HL-60 (cell line): Measurements from ENCODE around the gene RASAL3.

Source experiments
- DNase-seq, 2 experiments: peaks; one replicate each; pipeline ENCODE4 v3.0.0-alpha.2; 2010 to 2020; ENCODE audit warnings: low read depth in 1 of 2, low spot score in 1 of 2
- H3K27ac ChIP-seq: fragments of 250-450 bp; sonication (Bioruptor Pico); replicated peaks from 2 replicates; pipeline ENCODE4 v1.5.1; 2020; ENCODE audit warnings: mild to moderate bottlenecking, moderate library complexity
- H3K27me3 ChIP-seq: fragments of 250-450 bp; sonication (Bioruptor Pico); 2 replicates; pipeline ENCODE4 v1.5.1; 2021; ENCODE audit warnings: mild to moderate bottlenecking, moderate library complexity; ENCODE audit not compliant: insufficient read depth, poor library complexity, severe bottlenecking
- H3K4me3 ChIP-seq: replicated peaks from 2 replicates; pipeline ENCODE4 v1.5.1; 2011; ENCODE audit warnings: mild to moderate bottlenecking, control low read depth, low read length; ENCODE audit not compliant: insufficient read depth
- CTCF ChIP-seq: IDR thresholded peaks from one replicate; pipeline ENCODE4 v1.5.1; 2011; ENCODE audit warnings: low read length, control low read depth, inconsistent platforms; ENCODE audit not compliant: insufficient read depth
- GABPA ChIP-seq: IDR thresholded peaks from 2 replicates; pipeline ENCODE4 v1.6.1; 2012; ENCODE audit warnings: low read depth
- POLR2AphosphoS5 ChIP-seq: IDR thresholded peaks from 2 replicates; pipeline ENCODE4 v1.6.1; 2012; ENCODE audit warnings: low read depth
- SPI1 ChIP-seq: IDR thresholded peaks from 2 replicates; pipeline ENCODE4 v1.6.1; 2012; ENCODE audit warnings: low read depth, mild to moderate bottlenecking, borderline replicate concordance
- TF ChIP-seq, protein P1 (sequence below): IDR thresholded peaks from 2 replicates; pipeline ENCODE4 v1.6.1; 2012; ENCODE audit warnings: low read depth; ENCODE audit not compliant: insufficient replicate concordance

The RASAL3 gene

GRCh38 chr19:15421721-15422260 is 42.6 kb downstream of the RASAL3 start:
- H3K4me3 ChIP-seq: no peak overlapping the region
- no peaks in the 10 kb centered on the region for H3K27me3 ChIP-seq
- H3K27ac ChIP-seq: no peak overlapping the region
- no peak for TF ChIP-seq GABPA
- TF ChIP-seq CTCF: no peak
- TF ChIP-seq POLR2AphosphoS5: no peak
- no peak for TF ChIP-seq SPI1
- TF ChIP-seq, protein P1, sequence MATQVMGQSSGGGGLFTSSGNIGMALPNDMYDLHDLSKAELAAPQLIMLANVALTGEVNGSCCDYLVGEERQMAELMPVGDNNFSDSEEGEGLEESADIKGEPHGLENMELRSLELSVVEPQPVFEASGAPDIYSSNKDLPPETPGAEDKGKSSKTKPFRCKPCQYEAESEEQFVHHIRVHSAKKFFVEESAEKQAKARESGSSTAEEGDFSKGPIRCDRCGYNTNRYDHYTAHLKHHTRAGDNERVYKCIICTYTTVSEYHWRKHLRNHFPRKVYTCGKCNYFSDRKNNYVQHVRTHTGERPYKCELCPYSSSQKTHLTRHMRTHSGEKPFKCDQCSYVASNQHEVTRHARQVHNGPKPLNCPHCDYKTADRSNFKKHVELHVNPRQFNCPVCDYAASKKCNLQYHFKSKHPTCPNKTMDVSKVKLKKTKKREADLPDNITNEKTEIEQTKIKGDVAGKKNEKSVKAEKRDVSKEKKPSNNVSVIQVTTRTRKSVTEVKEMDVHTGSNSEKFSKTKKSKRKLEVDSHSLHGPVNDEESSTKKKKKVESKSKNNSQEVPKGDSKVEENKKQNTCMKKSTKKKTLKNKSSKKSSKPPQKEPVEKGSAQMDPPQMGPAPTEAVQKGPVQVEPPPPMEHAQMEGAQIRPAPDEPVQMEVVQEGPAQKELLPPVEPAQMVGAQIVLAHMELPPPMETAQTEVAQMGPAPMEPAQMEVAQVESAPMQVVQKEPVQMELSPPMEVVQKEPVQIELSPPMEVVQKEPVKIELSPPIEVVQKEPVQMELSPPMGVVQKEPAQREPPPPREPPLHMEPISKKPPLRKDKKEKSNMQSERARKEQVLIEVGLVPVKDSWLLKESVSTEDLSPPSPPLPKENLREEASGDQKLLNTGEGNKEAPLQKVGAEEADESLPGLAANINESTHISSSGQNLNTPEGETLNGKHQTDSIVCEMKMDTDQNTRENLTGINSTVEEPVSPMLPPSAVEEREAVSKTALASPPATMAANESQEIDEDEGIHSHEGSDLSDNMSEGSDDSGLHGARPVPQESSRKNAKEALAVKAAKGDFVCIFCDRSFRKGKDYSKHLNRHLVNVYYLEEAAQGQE: no peak
- DNase-seq: no peak

- DNase-seq: no peak
- Histone ChIP-seq H3K4me3 (no peak overlapping the region), H3K27me3 (no peaks in the 10 kb centered on the region), H3K27ac (no peak overlapping the region)
- TF ChIP-seq, protein P1: no peak
- TF ChIP-seq SPI1 (no peak), CTCF (no peak), GABPA (no peak), POLR2AphosphoS5 (no peak)
Observed at GRCh38 chr19:15421136-15421695, 43.1 kb downstream of the RASAL3 start.

- Histone ChIP-seq H3K27me3 (no peaks in the 10 kb centered on the region), H3K27ac (no peak overlapping the region), H3K4me3 (no peak overlapping the region)
- DNase-seq: no peak
- TF ChIP-seq SPI1 (no peak), POLR2AphosphoS5 (no peak), GABPA (no peak), CTCF (no peak)
- TF ChIP-seq, protein P1: no peak
Observed at GRCh38 chr19:15419413-15420025, 44.8 kb downstream of the RASAL3 start.
